MCF 10A (cell line): ENCODE results near the gene ABCC8. TPM values are rescaled to one million over a fixed set of nuclear protein-coding genes. Genes with fewer than 3 reads are reported as not detected.

Experiments
- Bru-seq: library from RNA; stranded (reverse); fragments of 400-500 nt; gene quantifications from one replicate; lab custom pipeline; 2021; lab: Mats Ljungman, UMichigan
- BruChase-seq, 2 experiments: library from RNA; stranded (reverse); fragments of 400-500 nt; gene quantifications; one replicate each; lab custom pipeline; 2021; lab: Mats Ljungman, UMichigan
- BruUV-seq: library from RNA; stranded (reverse); fragments of 400-500 nt; replicated peaks from 2 replicates; lab custom pipeline; 2021; lab: Mats Ljungman, UMichigan
- CTCF ChIA-PET: fragments of 300-600 bp; sonication (Branson Sonifier 250); formaldehyde crosslinking; extraction: SDS; loops from one replicate; lab custom pipeline; 2021; ENCODE audit warnings: antibody characterized with exemption, inconsistent platforms; lab: Yijun Ruan, JAX
- POLR2A ChIA-PET: fragments of 300-600, 350-650 bp; sonication (Branson Sonifier 250); formaldehyde crosslinking; extraction: SDS; loops from one replicate; lab custom pipeline; 2020; ENCODE audit warnings: antibody characterized with exemption, inconsistent platforms; lab: Yijun Ruan, JAX
- DNase-seq: peaks from one replicate; pipeline ENCODE4 v3.0.0-alpha.2; 2018; ENCODE audit not compliant: unreplicated experiment
- H3K27ac Mint-ChIP-seq: one replicate; pipeline ENCODE4 v1.8.0; 2022; ENCODE audit warnings: mild to moderate bottlenecking, low read depth, mixed read lengths; ENCODE audit not compliant: unreplicated experiment
- H3K27me3 Mint-ChIP-seq: one replicate; pipeline ENCODE4 v1.8.0; 2022; ENCODE audit warnings: mixed read lengths; ENCODE audit not compliant: insufficient read depth, unreplicated experiment
- H3K36me3 Mint-ChIP-seq: one replicate; pipeline ENCODE4 v1.8.0; 2022; ENCODE audit warnings: mild to moderate bottlenecking, moderate library complexity, mixed read lengths; ENCODE audit not compliant: insufficient read depth, unreplicated experiment
- H3K4me1 Mint-ChIP-seq: one replicate; pipeline ENCODE4 v1.8.0; 2022; ENCODE audit warnings: mixed read lengths; ENCODE audit not compliant: insufficient read depth, unreplicated experiment
- H3K4me3 Mint-ChIP-seq: one replicate; pipeline ENCODE4 v1.8.0; 2022; ENCODE audit warnings: mild to moderate bottlenecking, moderate library complexity, mixed read lengths; ENCODE audit not compliant: unreplicated experiment
- H3K9me3 Mint-ChIP-seq: one replicate; pipeline ENCODE4 v1.8.0; 2022; ENCODE audit warnings: mixed read lengths; ENCODE audit not compliant: unreplicated experiment
- intact Hi-C: fragments of 100-400 bp; cut with micrococcal nuclease; formaldehyde crosslinking; loops from 2 replicates; pipeline ENCODE4 v1.14.1; 2022
- long read RNA-seq: library from polyadenylated mRNA; stranded (forward); transcript quantifications from one replicate; pipeline ENCODE4 v2.0.0, GENCODE V29; 2022
- total RNA-seq: library from RNA; stranded (reverse); gene quantifications from 2 replicates; pipeline ENCODE4 v1.2.3, GENCODE V29; 2022
- TF ChIP-seq, protein P1 (sequence below): fragments of 200-600 bp; IDR thresholded peaks from one replicate; pipeline ENCODE4 v1.8.0; 2022; ENCODE audit warnings: antibody characterized with exemption, mild to moderate bottlenecking; ENCODE audit not compliant: unreplicated experiment

The ABCC8 gene
- total RNA-seq (not detected in 2 replicates), Bru-seq, nascent RNA (not detected), BruChase-seq, experiment 1, labeled RNA remaining after a 6-hour chase (not detected), BruChase-seq, experiment 2, labeled RNA remaining after a 2-hour chase (not detected)
- long read RNA-seq = 0 reads

DNA sequence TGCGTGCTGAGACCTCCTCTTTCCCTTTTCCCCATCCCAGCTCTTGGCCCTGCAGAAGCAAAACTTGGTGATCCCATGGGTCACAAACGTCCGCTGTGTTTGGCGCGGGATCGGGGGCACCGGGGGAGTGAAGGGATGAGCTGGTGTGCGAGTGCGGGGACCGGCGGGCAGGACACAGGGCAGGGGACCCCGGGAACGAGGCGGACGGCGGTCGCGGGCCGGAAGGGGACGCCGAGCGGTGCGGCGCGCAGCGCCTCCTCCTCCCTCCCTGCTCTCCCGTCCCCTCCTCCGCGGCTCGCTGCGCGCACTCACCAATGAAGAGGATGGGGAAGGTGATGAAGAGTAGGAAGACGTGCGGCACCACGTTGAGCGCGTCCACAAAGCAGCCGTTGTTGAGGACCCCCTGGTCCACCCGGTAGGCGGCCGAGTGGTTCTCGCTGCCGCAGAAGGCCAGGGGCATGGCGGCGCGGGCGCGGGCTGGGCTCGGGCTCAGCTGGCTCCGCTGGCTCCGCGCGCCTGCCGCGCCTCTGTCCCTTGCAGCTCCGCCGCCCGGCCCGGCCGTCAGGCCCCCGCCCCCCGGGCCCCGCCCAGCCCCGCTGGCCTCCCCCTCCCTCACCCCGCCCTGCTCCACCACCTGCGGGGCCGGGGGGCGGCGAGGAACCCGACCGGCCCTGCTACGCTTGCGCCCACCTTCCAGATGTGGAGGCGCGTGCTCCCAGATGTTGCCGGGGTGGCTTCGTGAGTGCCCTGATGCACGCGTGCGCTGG lies at the start of gene ABCC8:
ABCC8 (minus strand) TSS at position 529 of the 767 bp plus-strand sequence; CDS start at position 460, 69 bp downstream.
- TF ChIP-seq, protein P1, sequence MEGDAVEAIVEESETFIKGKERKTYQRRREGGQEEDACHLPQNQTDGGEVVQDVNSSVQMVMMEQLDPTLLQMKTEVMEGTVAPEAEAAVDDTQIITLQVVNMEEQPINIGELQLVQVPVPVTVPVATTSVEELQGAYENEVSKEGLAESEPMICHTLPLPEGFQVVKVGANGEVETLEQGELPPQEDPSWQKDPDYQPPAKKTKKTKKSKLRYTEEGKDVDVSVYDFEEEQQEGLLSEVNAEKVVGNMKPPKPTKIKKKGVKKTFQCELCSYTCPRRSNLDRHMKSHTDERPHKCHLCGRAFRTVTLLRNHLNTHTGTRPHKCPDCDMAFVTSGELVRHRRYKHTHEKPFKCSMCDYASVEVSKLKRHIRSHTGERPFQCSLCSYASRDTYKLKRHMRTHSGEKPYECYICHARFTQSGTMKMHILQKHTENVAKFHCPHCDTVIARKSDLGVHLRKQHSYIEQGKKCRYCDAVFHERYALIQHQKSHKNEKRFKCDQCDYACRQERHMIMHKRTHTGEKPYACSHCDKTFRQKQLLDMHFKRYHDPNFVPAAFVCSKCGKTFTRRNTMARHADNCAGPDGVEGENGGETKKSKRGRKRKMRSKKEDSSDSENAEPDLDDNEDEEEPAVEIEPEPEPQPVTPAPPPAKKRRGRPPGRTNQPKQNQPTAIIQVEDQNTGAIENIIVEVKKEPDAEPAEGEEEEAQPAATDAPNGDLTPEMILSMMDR = no peak
- H3K4me1 Mint-ChIP-seq = no peaks in the 10 kb centered on the region
- no peak for DNase-seq
- CTCF ChIA-PET = interaction anchor here (1.0 to 1.2 kb wide), 2 partner anchors 28 to 52 kb away, joined by 3 to 8 read pairs; no protein-coding TSS in a partner anchor
- H3K9me3 Mint-ChIP-seq = no peaks in the 10 kb centered on the region
- intact Hi-C loops = no loop called here
- BruUV-seq = no TSS peak
- POLR2A ChIA-PET = no interaction called here
- no peak within 1 kb of the TSS for H3K27ac Mint-ChIP-seq
- H3K36me3 Mint-ChIP-seq = no peaks in the 10 kb centered on the region
- H3K4me3 Mint-ChIP-seq = no peak within 1 kb of the TSS
- peaks cover 58% of the 10 kb centered on the region for H3K27me3 Mint-ChIP-seq

DNA sequence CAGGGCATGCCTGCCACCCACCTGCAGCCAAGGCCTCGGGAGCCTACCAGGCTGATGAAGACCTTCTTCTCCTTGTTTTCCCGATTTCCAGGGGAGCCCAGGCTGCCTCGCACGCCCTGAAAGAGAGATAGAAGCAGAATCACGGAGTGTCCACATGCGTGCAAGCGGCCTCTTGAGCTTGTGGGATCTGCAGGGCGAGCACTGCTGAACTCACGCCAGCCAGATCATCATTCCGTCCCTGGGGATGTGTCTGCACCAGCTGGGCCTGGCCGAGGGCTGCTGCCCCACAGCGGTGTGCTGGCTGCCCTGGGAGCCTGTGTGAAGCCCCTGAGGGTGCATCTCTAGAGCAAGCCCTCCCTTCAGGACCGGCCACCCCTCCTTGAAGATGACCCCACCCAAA lies 49.7 kb upstream of the ABCC8 start:
- H3K27me3 Mint-ChIP-seq = peaks cover 26% of the 10 kb centered on the region
- TF ChIP-seq, protein P1 = no peak
- H3K4me1 Mint-ChIP-seq = no peaks in the 10 kb centered on the region
- H3K27ac Mint-ChIP-seq = no peak overlapping the region
- no peak overlapping the region for H3K4me3 Mint-ChIP-seq
- DNase-seq = no peak
- CTCF ChIA-PET = interaction anchor here (0.9 to 2.2 kb wide), 3 partner anchors 140 to 143 kb away, joined by 3 to 11 read pairs (median 7); no protein-coding TSS in a partner anchor
- POLR2A ChIA-PET = no interaction called here
- H3K36me3 Mint-ChIP-seq = no peaks in the 10 kb centered on the region
- no peaks in the 10 kb centered on the region for H3K9me3 Mint-ChIP-seq
- intact Hi-C loops = no loop called here
- no TSS peak for BruUV-seq

DNA sequence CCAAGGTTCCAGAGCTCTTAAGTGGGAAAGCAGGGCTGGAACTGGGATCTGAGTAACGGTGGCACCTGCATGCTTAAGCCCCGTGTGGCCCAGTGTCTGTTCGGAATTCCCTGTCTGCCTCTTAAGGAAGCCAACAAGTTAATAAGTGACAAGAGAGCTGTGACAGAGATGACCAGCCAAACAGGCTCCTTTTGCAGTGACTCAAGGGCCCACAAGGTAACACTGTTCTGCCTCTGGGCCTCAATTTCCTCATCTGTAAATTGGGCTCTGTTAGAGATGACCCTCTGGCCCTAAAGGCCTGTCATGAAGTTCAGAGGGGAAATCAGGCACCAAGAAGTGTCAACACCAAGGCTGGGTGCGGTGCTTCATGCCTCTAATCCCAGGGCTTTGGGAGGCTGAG lies 48.9 kb upstream of the ABCC8 start:
- no peaks in the 10 kb centered on the region for H3K36me3 Mint-ChIP-seq
- TF ChIP-seq, protein P1 = no peak
- H3K9me3 Mint-ChIP-seq = no peaks in the 10 kb centered on the region
- no peak overlapping the region for H3K27ac Mint-ChIP-seq
- intact Hi-C loops = no loop called here
- H3K27me3 Mint-ChIP-seq = peaks cover 21% of the 10 kb centered on the region
- DNase-seq = no peak
- CTCF ChIA-PET = interaction anchor here (0.7 to 1.9 kb wide), 4 partner anchors 11 to 325 kb away, joined by 3 to 7 read pairs (median 4); no protein-coding TSS in a partner anchor
- POLR2A ChIA-PET = no interaction called here
- no peak overlapping the region for H3K4me3 Mint-ChIP-seq
- H3K4me1 Mint-ChIP-seq = no peaks in the 10 kb centered on the region
- BruUV-seq = no TSS peak

DNA sequence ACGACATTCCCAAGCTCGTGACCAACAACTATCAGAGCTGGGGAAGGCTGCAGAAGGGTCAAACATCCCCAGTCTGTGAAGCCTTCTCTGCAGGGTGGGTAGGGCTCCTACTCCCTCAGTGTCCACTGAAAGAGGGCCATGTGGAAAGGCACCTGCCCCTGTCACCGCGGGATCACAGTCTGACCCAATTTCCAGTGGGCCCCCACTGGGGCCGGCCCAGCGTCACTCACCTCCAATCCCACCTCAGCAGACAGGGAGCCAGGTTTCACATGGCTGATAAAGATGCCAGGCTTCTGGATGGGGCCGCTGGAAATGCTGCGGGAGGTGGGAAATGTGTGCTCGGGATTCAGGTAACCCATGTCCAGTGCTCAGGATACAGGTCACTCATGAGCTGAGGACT lies 47.6 kb upstream of the ABCC8 start:
- no TSS peak for BruUV-seq
- ChIA-PET POLR2A (no interaction called here), CTCF (interaction anchor here (0.9 to 12.6 kb wide), 4 partner anchors 18 to 294 kb away, joined by 3 to 98 read pairs (median 4); no protein-coding TSS in a partner anchor)
- Mint-ChIP-seq H3K9me3 (no peaks in the 10 kb centered on the region), H3K27me3 (peaks cover 19% of the 10 kb centered on the region), H3K36me3 (no peaks in the 10 kb centered on the region), H3K4me3 (no peak overlapping the region), H3K27ac (no peak overlapping the region), H3K4me1 (no peaks in the 10 kb centered on the region)
- TF ChIP-seq, protein P1 = no peak
- DNase-seq = no peak
- intact Hi-C loops = no loop called here
